Islet of Langerhans (tissue), 1 donor: Measurements from ENCODE around the gene FASLG.
"Not testable (repeated sequence)": the region's sequence is repeated elsewhere in the genome, so short reads cannot be mapped to it uniquely, and the experiment has no call there.

ENCODE experiments used
- FAIRE-seq: peaks from one replicate; lab custom pipeline; 2011; peaks lifted over from hg19 to GRCh38; lab: Jason Lieb, UNC

Gene FASLG, protein sequence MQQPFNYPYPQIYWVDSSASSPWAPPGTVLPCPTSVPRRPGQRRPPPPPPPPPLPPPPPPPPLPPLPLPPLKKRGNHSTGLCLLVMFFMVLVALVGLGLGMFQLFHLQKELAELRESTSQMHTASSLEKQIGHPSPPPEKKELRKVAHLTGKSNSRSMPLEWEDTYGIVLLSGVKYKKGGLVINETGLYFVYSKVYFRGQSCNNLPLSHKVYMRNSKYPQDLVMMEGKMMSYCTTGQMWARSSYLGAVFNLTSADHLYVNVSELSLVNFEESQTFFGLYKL

DNA sequence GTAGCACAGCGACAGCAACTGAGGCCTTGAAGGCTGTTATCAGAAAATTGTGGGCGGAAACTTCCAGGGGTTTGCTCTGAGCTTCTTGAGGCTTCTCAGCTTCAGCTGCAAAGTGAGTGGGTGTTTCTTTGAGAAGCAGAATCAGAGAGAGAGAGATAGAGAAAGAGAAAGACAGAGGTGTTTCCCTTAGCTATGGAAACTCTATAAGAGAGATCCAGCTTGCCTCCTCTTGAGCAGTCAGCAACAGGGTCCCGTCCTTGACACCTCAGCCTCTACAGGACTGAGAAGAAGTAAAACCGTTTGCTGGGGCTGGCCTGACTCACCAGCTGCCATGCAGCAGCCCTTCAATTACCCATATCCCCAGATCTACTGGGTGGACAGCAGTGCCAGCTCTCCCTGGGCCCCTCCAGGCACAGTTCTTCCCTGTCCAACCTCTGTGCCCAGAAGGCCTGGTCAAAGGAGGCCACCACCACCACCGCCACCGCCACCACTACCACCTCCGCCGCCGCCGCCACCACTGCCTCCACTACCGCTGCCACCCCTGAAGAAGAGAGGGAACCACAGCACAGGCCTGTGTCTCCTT lies at the start of gene FASLG:
TSS of gene FASLG (plus strand) at position 233 of the 583 bp plus-strand sequence. CDS start at position 332, 99 bp downstream.
- FAIRE-seq, result no peak

DNA sequence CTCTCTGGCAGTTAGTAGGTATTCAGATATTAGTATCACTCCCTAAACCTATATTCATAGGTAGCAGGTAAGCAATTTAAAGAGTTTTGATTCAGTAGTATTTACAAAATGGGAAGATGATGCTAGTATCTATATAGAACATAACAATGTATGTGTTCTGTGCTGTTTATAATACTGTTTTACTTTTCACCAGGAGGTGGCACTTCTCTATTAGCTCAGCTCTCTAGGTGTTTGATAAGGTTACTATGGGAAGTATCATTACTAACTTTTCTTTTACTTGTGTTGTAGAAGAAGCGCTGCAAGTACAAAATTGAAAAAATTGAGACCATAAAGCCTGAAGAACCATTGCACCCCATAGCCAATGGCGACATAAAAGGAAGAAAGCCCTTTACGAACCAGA lies 49.4 kb upstream of the FASLG start:
- FAIRE-seq, result no peak

DNA sequence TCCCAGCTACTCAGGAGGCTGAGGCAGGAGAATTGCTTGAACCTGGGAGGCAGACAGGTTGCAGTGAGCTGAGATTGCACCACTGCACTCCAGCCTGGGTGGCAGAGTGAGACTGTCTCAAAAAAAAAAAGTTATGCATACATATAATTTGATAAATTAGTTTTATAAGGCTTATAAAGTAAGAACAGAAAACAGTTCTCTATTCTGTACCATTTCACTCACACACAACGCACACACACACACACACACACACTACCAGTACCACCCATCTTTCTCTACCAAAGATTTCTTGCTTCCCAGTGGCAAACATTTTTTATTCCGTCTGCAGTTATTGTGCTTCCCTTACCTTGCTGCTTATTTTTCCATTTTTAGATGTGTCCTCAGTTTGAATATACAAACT lies 46.4 kb upstream of the FASLG start:
- FAIRE-seq, result no peak

DNA sequence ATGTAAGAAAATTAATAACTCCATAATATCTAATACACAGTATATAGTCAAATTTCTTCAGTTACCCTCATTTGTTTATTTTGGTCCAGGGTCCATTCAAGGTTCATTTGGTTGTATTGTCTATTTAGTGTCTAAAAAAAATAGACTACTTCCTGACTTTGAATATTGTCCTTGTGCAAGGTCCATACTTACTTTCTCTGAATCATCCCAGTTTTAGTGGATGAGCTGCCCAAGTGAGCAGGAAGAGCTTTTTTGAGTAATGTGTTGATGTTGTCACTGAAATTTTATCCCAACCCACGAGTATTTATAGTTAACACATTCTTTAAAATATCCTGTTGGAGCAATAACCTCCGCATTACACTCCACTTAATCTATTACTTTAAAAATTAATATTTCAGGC lies 45.6 kb upstream of the FASLG start:
- no peak for FAIRE-seq

DNA sequence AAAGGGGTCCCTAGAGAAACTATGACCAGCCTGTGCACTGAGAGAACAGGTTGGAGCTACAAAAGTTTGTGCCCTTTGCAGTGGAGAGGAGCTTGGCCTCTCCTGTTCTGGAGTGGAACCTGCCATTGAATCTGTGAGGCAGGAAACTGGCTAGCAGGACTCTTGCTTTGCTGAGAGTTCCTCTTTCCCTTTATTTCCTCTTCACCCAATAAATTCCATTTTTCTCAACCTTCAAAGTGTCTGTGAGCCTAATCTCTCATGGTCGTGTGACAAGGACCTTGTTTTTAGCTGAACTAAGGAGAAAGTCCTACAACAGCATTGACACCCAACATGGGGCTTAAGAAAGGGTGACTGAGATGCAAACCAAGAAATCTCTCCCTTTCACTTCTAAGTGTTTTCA lies 42.7 kb upstream of the FASLG start:
- FAIRE-seq, result no peak

DNA sequence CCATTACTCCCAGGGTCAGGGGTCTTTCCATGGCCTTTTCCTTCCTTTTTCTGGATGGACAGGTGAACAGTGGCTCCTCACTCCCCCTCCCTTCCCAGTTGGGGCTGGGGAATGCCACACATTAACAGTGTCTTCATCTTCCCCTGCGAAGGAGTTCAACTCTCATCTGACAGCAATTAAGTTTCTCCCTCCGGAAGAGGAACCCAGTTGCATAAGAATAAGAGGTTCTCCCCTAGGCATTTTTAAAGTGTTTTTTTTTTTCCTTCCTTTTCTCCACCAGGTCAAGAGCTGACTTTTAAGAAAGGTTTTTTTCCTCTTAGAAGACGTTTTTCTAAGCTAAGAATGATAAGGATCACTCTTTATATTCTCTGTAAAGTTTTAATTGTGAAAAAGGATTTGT lies 42.3 kb upstream of the FASLG start:
- no peak for FAIRE-seq

DNA sequence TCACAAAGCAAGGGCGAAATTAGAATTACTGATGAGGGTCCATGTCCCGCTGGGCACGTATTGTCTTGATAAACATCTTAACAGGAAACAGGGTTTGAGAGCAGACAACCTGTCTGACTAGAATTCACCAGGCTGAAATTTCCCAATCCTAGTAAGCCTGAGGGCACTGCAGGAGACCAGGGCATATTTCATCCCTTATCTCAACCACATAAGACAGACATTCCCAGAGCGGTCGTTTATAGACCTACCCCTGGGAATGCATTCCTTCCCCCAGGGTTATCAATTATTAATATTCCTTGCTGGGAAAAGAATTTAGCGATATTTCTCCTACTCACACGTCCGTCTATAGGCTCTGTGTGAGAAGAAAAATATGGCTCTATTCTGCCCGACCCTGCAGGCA lies 38.3 kb upstream of the FASLG start:
- not testable (repeated sequence) for FAIRE-seq

DNA sequence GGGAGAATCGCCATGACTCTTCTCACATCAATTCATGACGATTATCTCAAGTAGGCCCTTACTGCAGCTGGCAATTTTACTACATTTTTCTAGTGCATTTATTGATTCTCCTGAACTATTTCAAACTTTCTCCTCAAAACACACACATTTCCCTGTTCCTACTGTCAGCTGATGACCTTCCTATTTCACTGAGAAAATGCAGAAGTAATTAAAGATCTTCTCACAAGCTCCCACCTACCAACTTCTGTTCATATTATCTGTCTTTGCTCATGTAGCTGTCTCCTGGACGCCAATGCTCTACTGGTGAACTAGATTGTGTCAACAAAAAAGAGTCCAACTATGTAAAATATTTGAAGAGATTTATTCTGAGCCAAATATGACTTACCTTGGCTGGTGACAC lies 36.4 kb upstream of the FASLG start:
- FAIRE-seq, result no peak

DNA sequence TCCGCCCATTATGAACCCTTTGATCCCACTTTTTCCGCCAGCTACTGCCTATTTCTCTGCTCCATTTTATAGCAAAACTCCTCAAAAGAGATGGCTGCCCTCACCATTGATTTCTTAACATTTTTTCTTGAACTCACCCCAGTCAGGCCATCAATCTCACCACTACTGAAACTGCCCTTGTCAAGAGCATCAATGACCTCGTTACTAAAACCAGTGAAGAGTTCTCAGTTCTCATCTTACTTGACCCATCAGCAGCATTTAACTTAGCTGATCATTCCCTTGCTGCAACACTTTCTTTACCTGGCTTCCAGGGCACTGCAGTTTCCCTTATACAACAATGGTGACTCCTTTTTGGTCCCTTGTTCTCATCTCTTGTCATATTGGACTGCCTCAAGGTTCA lies 35.2 kb upstream of the FASLG start:
- FAIRE-seq, result no peak

DNA sequence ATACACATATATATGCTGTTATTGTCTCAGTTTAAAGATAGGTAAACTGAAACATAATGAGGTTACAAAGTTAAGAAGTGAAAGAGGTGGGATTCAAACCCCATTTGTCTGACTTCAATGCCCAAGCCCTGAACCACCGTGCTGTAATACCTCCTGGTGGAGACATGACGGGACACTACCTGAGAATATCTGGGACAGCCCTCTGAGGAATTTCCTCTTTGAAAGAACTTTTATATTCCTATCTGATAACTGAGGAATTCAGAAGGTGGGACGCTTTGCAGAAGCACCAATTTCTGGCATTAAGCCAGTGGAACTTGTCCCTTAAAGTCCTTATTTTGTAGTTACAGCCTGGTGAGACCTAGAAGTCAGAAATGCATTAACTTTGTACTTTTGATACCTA lies 32.1 kb upstream of the FASLG start:
- no peak for FAIRE-seq

DNA sequence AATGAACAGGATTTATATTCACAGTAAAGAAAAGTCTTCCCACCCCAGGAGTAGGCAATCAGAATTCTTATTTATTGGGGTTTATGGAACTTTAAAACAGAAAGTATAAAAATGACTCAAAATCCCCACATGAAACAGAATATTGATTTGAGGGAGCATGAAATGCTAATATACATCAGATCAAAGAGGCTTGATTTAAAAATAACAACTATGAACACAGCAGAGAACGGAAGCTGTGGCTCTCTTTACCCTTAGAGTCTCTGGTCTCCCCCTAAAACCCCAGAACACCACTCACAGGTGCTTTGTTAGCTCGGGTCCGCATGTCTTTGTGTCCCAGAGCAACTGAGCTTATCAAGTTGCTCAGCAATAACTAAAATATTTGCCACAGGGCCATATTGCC lies 31.2 kb upstream of the FASLG start:
- no peak for FAIRE-seq

DNA sequence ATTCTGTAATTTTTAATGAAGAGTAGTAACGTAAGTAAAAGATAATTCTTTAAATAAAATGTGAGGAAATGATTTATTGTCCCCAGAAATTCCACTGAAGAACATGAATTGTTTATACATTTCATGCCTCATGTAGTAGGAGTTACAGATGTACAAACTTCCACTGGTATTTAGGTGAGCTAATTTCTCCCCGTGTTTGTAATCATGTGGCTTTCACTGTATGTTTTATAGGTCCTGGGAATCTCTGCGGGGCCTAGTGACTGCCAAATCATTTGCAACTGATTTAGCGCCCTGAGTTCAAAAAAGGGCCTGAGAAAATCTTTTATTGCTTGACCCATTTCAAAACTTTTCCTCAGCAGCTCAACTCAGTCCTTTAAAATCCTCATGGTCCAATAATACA lies 30.5 kb upstream of the FASLG start:
- no peak for FAIRE-seq

DNA sequence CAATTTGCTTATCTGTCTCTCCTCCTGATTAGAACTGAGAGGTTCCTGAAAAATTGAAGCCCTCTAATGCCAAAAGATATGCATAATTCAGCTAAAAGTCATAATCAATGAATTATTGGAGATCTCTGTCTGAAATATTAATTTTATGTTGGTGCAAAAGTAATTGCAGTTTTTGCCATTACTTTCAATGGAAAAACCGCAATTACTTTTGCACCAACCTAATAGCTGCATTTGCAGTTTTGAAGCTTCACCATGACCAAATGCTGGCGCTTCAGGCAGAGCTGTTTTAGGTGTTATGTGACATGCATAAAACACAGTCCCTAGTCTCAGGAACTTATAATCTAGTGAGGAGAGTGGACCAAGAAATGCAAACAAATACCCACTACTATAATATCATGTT lies 29.7 kb upstream of the FASLG start:
- no peak for FAIRE-seq

DNA sequence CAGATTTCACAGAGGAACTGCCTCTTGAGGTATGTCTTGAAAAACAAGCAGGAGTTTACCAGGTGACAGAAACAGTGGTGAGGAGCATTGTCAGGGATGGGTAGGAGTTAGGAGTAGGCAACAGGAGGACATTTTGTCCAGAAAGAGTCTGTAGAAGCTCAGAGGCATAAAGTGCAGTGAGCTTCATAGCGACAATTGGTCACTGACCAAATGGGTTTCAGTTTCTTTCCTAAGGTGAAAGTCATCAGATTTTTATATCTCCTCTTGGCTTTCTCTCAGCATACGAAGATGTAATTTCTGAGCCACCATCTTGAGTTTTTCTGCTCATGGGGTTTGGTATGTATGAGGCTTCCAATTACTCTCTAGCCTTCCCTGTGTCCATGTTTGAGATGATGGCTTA lies 29.3 kb upstream of the FASLG start:
- FAIRE-seq, result no peak

DNA sequence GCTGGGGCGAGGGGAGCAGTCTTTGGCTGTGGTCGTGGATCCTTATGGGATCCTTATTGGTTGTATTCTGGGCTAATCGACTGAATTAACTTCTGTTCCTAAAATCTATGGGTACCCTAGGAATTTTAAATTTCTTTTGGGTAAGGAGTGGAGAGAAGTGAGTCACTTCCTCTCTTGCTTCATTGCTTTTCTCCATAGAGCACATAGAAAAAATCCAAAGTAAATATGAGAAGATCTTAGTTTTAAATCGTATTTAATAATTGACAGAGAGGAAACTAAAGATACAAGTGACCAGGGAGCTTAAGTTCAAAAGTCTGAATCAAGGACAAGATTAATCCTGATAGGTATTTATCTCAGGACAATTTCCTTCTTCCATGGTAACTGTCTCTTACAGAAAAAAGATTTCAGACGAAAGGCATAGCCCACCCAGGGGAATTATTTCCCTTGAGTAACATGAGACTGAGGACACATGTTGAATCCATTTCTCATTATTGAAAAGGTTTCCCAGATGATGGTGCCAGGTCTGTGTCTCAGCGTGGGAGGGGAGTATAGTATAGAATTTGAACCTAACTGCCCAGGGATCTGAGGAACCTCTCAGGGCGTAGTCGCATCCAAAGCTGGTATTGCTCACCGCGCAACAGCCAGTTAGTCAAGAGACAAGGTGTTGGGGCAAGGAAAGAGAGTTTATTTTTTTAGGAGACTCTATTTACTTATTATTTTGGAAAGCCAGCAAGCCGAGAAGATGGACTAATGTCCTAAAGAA lies 28.7 kb upstream of the FASLG start:
- FAIRE-seq, result no peak

DNA sequence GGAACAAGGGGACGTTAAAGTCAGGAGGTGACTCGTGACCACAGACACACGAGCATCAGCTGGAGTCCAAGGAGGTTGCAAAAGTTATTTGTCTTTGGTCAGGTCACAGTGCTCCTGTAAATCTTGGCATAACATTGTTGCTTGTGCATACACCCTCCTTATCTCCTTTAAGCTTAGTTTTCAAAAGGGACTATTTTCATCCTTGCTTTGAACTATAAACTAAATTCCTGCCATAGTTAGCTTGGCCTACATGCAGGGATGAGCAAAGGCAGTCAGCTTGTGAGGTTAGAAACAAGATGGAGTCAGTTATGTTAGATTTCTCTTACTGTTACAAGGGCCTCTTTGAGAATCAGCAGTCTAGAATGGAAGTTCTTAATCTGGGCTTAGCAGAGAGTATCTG lies 28.0 kb upstream of the FASLG start:
- FAIRE-seq, result no peak

DNA sequence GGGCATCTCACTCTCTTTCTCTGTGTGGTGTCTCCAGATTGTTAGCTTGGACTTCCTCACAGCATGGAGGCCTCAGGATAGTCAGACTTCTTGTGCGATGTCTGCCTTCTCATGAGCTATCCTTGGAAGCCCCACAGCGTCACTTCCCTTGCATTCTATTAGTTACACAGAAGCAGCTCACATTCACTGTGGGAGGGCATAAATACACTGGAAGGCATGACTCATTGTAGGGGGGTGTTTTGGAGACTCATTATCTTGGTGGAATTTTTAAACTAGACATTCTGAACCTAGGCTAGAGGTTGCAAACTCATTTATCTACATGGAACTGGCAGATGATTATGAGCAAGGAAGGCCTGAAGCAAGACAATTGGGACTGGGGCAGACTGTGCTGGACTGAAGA lies 21.4 kb upstream of the FASLG start:
- FAIRE-seq, result no peak

DNA sequence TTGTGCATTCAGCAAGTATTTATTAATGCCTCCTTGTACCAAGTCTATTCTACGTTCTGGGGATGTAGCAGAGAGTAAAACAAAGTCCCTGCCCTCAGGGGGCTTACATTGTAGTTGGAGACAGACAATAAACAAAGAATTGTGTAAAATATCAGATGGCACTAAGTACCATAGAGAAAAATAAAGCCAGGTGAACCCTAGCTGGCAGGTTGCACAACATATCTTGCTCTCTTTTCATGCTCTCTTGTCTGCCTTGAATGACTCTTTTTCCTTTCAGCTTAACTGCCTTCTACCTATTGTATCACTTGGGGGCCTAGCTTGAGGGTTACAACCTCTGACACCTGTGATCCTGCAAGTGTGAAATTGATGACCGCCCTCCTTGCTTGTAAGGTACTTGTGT lies 20.7 kb upstream of the FASLG start:
- no peak for FAIRE-seq

DNA sequence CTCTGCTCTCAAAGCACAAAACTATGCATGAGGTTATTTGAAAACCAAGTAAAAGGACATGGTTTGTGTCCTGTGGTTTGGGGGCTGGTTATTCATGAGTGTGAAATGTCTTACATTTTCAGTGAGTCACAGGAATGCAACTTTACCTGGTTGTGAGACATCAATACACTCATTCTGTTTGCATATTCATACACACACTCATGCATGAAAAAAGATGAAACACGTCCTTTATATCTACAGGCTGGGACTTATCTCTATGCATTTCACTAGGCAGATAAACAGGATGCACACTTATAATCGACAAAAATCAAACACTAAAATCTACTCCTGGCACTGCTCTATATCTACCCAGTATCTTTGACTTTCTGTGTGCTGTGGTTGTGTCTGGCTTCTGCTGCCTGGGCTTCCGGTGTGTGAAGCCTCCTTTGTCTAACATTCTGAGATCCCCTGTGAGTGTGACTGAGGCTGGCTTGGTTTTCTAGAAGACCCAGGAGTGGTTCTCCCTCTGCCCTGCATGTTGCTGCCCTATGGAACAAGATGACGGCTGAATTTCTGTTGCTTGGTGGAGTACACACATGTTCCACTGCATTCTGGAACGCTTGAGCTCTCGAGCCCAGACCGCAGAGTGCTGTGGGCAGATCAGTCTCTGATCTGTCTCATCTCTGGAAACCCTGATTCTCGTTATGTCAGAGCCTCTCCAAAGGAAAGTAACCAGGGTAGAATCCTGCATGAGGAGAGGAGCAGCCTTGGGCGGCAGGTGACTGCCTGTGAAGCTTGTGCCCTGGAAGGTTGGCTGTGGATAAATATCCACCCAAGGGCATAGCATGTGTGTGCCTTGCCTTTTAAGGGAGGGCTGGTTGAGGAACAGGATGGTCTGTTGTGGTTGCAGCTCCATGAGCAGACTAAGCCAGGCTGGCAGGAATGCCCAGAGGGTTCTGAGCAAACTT lies 19.7 kb upstream of the FASLG start:
- FAIRE-seq, result no peak

DNA sequence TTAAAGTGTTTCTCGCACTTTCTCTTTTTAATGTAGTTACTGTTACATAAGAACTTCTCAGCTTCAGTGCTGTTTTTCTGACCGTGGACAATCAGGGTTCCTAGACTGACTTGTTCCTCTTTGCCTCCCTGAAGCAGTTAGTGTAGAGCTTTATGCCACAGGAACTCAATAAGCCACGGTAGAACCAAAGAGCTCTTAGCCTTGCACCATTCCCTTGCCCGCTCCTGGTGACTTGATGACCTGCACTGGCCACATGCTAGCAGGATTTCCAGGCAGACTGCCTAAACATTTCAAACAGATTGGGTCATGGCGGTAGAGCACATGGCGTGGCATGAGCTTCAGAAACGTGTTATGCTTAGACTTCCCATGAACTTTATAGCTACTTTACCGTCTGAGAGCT lies 18.8 kb upstream of the FASLG start:
- FAIRE-seq, result no peak

DNA sequence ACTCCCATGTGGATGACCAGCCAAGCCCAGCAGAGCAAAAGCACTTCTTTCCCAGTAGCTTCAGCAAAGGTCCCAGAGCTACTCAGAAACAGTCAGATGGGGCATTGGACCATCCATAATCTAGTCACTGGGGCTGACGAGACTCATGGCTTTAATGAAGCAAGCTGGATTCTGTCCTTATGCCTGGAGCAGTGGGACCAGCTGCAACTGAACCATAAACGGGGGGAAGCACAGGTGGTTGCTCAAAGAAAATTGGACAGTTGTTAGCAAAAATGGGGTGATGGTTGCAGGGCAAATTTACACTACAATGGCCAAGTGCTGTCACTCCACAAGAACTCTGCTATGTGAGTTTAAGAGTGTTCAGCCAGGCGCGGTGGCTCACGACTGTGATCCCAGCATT lies 17.4 kb upstream of the FASLG start:
- no peak for FAIRE-seq

DNA sequence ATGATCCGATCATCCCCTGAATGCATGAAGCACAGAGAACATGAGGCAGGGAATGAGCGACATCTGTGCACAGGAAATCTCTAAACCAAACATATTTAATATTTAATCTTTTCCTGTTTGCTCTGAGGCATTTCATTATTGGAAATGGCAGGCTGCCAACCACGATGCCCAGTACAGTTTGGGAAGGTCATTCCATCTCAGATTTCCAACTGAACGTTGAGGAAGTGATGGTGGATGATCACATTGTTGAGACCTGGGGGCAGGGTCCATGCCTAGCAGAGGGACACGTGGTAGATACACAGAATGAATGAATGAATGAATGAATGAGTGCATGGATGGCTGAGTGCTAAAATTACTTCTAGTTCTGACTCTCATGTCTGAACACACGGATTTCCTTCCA lies 15.9 kb upstream of the FASLG start:
- no peak for FAIRE-seq

DNA sequence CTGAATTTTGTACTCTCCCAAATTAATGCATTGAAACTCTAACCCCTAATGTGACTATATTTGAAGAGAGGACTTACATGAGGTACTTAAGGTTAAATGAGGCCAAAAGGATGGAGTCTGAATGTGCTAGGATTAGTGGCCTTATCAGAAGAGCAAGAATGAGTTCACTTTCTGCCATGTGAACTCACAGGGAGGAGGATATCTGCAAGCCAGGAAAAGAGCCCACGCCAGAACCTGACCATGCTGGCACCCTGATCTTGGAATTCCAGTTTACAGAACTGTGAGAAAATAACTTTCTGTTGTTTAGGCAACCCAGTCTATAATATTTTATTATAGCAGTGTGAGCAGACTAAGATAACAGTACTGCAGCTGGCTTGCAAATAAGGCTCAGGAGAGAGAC lies 12.2 kb upstream of the FASLG start:
- no peak for FAIRE-seq
